HG03558 (cell line): ENCODE measurements around the gene RETREG3.

Source experiments
- ATAC-seq: cut with Tn5 transposase; IDR thresholded peaks from one replicate; pipeline ENCODE4 v1.9.1; 2021; ENCODE audit warnings: moderate number of reproducible peaks; ENCODE audit not compliant: unreplicated experiment; ENCODE audit errors: extremely low read depth

RETREG3 gene

GRCh38 chr17:42536372-42537155, 72.6 kb downstream of the RETREG3 start:
- peak; percentile 17 for ATAC-seq

GRCh38 chr17:42536048-42536371, 73.2 kb downstream of the RETREG3 start, which contains the start of gene NAGLU:
Gene NAGLU (plus strand): TSS chr17:42536241. CDS start chr17:42536273, 32 bp downstream.
- peak; percentile 58 for ATAC-seq

- no peak for ATAC-seq
Measured at GRCh38 chr17:42535155-42536047, 73.8 kb downstream of the RETREG3 start.

GRCh38 chr17:42531455-42532354, 77.5 kb downstream of the RETREG3 start:
- ATAC-seq = no peak

- ATAC-seq = no peak
Measured at GRCh38 chr17:42530952-42531454, 78.2 kb downstream of the RETREG3 start.
